K562 (cell line): ENCODE data around the gene RAPGEF5. TPM values are rescaled to one million over a fixed set of nuclear protein-coding genes. Genes with fewer than 3 reads are reported as not detected.

Experiments
- ATAC-seq: fragments of 200-7000 bp; cut with Tn5 transposase; 3 replicates; pipeline ENCODE4 v1.9.1; 2020; ENCODE audit warnings: moderate library complexity
- BruUV-seq: library from RNA; stranded (reverse); fragments of 400-500 nt; replicated peaks from 2 replicates; lab custom pipeline; 2021; lab: Mats Ljungman, UMichigan
- CTCF ChIA-PET: fragments of 300-600 bp; formaldehyde crosslinking; extraction: SDS; loops from one replicate; lab custom pipeline; 2021; ENCODE audit warnings: low intra/inter-chr PET ratio; lab: Yijun Ruan, JAX
- POLR2A ChIA-PET: fragments of 300-600, 350-650 bp; sonication (Branson Sonifier 250); formaldehyde crosslinking; extraction: SDS; loops from one replicate; lab custom pipeline; 2021; ENCODE audit warnings: antibody characterized with exemption, inconsistent platforms; lab: Yijun Ruan, JAX
- DNase-seq, 4 experiments: peaks; one replicate each; pipeline versions ENCODE4 v3.0.0 to v3.0.0-alpha.2; 2011 to 2018; ENCODE audit warnings: low spot score in 3 of 4, mixed read lengths in 3 of 4; ENCODE audit errors: extremely low read depth in 1 of 4
- FAIRE-seq: peaks from 2 replicates; lab custom pipeline; 2011; peaks lifted over from hg19 to GRCh38; lab: Jason Lieb, UNC
- H2AFZ ChIP-seq: 2 replicates; pipeline ENCODE4 v1.6.0; 2011; ENCODE audit warnings: low read depth, low read length, control low read depth, inconsistent platforms
- H3K27ac ChIP-seq: fragments of 200-600 bp; 3 replicates; pipeline ENCODE4 v1.8.0; 2011; ENCODE audit warnings: low read depth, mild to moderate bottlenecking, control low read depth, inconsistent platforms, low read length, moderate library complexity, mixed read lengths; ENCODE audit errors: extremely low read depth
- H3K27me3 ChIP-seq, 2 experiments: fragments of 300-600 bp in 1 of 2; 2 replicates in 1 of 2; 3 replicates in 1 of 2; pipeline versions ENCODE4 v1.6.0 to v1.8.0; 2011; ENCODE audit warnings: inconsistent platforms in 2 of 2, low read length in 2 of 2, mild to moderate bottlenecking in 1 of 2, mixed read lengths in 1 of 2, moderate library complexity in 1 of 2; ENCODE audit not compliant: control insufficient read depth in 2 of 2, insufficient read depth in 2 of 2
- H3K36me3 ChIP-seq: fragments of 300-600 bp; 3 replicates; pipeline ENCODE4 v1.8.0; 2011; ENCODE audit warnings: mild to moderate bottlenecking, low read length, inconsistent platforms; ENCODE audit not compliant: control insufficient read depth, insufficient read depth
- H3K4me1 ChIP-seq, 2 experiments: fragments of 200-600 bp in 1 of 2; replicated peaks in 1 of 2; 2 replicates in 1 of 2; 3 replicates in 1 of 2; pipeline versions ENCODE4 v1.5.1 to v1.8.0; 2011; ENCODE audit warnings: inconsistent platforms in 2 of 2, low read length in 2 of 2, mild to moderate bottlenecking in 1 of 2, mixed read lengths in 1 of 2, moderate library complexity in 1 of 2; ENCODE audit not compliant: control insufficient read depth in 2 of 2, insufficient read depth in 2 of 2
- H3K4me2 ChIP-seq: 2 replicates; pipeline ENCODE4 v1.6.1; 2011; ENCODE audit warnings: low read length, control low read depth, inconsistent platforms, mixed read lengths; ENCODE audit not compliant: insufficient read depth
- H3K4me3 ChIP-seq: fragments of 200-600 bp; sonication (generic), shearing (Covaris generic); 2 replicates; pipeline ENCODE4 v1.5.1; 2016; ENCODE audit warnings: control low read depth, inconsistent platforms
- H3K79me2 ChIP-seq: fragments of 200-600 bp; 3 replicates; pipeline ENCODE4 v1.8.0; 2011; ENCODE audit warnings: low read length, inconsistent platforms; ENCODE audit not compliant: control insufficient read depth, insufficient read depth
- H3K9ac ChIP-seq, 2 experiments: 2 replicates each; pipeline versions ENCODE4 v1.6.0 to v1.6.1; 2011; ENCODE audit warnings: low read depth in 2 of 2, low read length in 2 of 2, control low read depth in 1 of 2, inconsistent platforms in 1 of 2, mild to moderate bottlenecking in 1 of 2, mixed read lengths in 1 of 2; ENCODE audit not compliant: insufficient read depth in 1 of 2
- H3K9me1 ChIP-seq: one replicate; pipeline ENCODE4 v1.6.0; 2011; ENCODE audit warnings: inconsistent platforms, mild to moderate bottlenecking, low read length, moderate library complexity; ENCODE audit not compliant: control insufficient read depth, insufficient read depth
- H3K9me3 ChIP-seq: replicated peaks from 2 replicates; pipeline ENCODE4 v1.5.1; 2011; ENCODE audit warnings: low read depth, low read length, inconsistent platforms; ENCODE audit not compliant: control insufficient read depth, insufficient read depth
- H4K20me1 ChIP-seq: replicated peaks from 2 replicates; pipeline ENCODE4 v1.6.1; 2011; ENCODE audit warnings: low read length, inconsistent platforms, mixed read lengths; ENCODE audit not compliant: control insufficient read depth, insufficient read depth
- CREB3L1 ChIP-seq: fragments of 450-650 bp; IDR thresholded peaks from 2 replicates; pipeline ENCODE4 v1.6.1; 2014; ENCODE audit warnings: low read depth, mild to moderate bottlenecking, moderate library complexity, borderline replicate concordance
- E2F3 ChIP-seq: fragments of 250-450 bp; sonication (Bioruptor Pico); IDR thresholded peaks from 2 replicates; pipeline ENCODE4 v1.4.0; 2020; ENCODE audit warnings: mild to moderate bottlenecking
- ERF ChIP-seq: fragments of 450-650 bp; formaldehyde crosslinking; IDR thresholded peaks from 2 replicates; pipeline ENCODE4 v1.4.0; 2020; ENCODE audit warnings: mild to moderate bottlenecking, mixed read lengths
- GABPB1 ChIP-seq: sonication (generic); formaldehyde crosslinking; IDR thresholded peaks from 2 replicates; pipeline ENCODE4 v1.8.0; 2022; ENCODE audit warnings: mild to moderate bottlenecking, missing genetic modification reagents
- JUN ChIP-seq, 2 experiments: sonication (generic) in 1 of 2; formaldehyde crosslinking in 1 of 2; IDR thresholded peaks; 2 replicates each; pipeline versions ENCODE4 v1.6.1 to v1.8.0; 2012 to 2022; ENCODE audit warnings: borderline replicate concordance in 2 of 2, mild to moderate bottlenecking in 2 of 2, improper control_type of control experiment in 1 of 2, low read depth in 1 of 2, low read length in 1 of 2, missing genetic modification reagents in 1 of 2
- KAT8 ChIP-seq: fragments of 450-650 bp; IDR thresholded peaks from 2 replicates; pipeline ENCODE4 v1.6.1; 2016; ENCODE audit warnings: low read depth, mild to moderate bottlenecking
- NELFE ChIP-seq: IDR thresholded peaks from 2 replicates; pipeline ENCODE4 v1.6.1; 2011; ENCODE audit warnings: mild to moderate bottlenecking; ENCODE audit not compliant: insufficient read depth, insufficient read length
- NONO ChIP-seq, 2 experiments: fragments of 200-400 bp in 1 of 2; fragments of 450-650 bp in 1 of 2; formaldehyde crosslinking in 1 of 2; IDR thresholded peaks; 2 replicates each; pipeline ENCODE4 v1.6.1; 2017; ENCODE audit warnings: low read depth in 2 of 2, mild to moderate bottlenecking in 2 of 2, moderate library complexity in 2 of 2, low read length in 1 of 2
- POLR2H ChIP-seq: IDR thresholded peaks from 2 replicates; pipeline ENCODE4 v1.6.1; 2016; ENCODE audit warnings: missing genetic modification characterization, low read depth, mild to moderate bottlenecking, control low read depth, missing compliant biosample characterization, moderate library complexity
- RBM22 ChIP-seq: fragments of 200-400 bp; formaldehyde crosslinking; IDR thresholded peaks from 2 replicates; pipeline ENCODE4 v1.6.1; 2018; ENCODE audit warnings: low read length, low read depth; ENCODE audit not compliant: poor library complexity, severe bottlenecking
- RHOXF2B ChIP-seq: fragments of 250-450 bp; sonication (Bioruptor Pico); conservative IDR thresholded peaks from 2 replicates; pipeline ENCODE4 v1.5.1; 2021
- SP2 ChIP-seq: IDR thresholded peaks from 2 replicates; pipeline ENCODE4 v1.6.1; 2011; ENCODE audit warnings: mild to moderate bottlenecking, low read depth, low read length, moderate library complexity; ENCODE audit not compliant: poor library complexity, severe bottlenecking; ENCODE audit errors: extremely low read depth
- SRSF3 ChIP-seq: fragments of 200-400 bp; formaldehyde crosslinking; IDR thresholded peaks from 2 replicates; pipeline ENCODE4 v1.6.1; 2016; ENCODE audit warnings: mild to moderate bottlenecking, low read length, moderate library complexity; ENCODE audit not compliant: insufficient read depth
- ZFP36 ChIP-seq: fragments of 150-350 bp; IDR thresholded peaks from 2 replicates; pipeline ENCODE4 v1.6.1; 2018; ENCODE audit warnings: low read length, low read depth; ENCODE audit not compliant: partially characterized antibody
- ZNF146 ChIP-seq: IDR thresholded peaks from one replicate; pipeline ENCODE4 v1.6.1; 2018; ENCODE audit warnings: missing compliant biosample characterization; ENCODE audit not compliant: unreplicated experiment
- ZNF224 ChIP-seq: sonication (generic); formaldehyde crosslinking; IDR thresholded peaks from 2 replicates; pipeline ENCODE4 v1.8.0; 2022; ENCODE audit warnings: mild to moderate bottlenecking, missing genetic modification reagents
- in situ Hi-C: fragments of 300-500 bp; cut with MboI; formaldehyde crosslinking; loops from 4 replicates; pipeline ENCODE4 v1.15.0; 2018; ENCODE audit warnings: inconsistent platforms, mixed read lengths
- intact Hi-C: fragments of 100-400 bp; cut with micrococcal nuclease; formaldehyde crosslinking; loops from 2 replicates; pipeline ENCODE4 v1.14.2; 2022
- polyA plus RNA-seq, 8 experiments: library from polyadenylated mRNA; depleted of rRNA in 4 of 8; stranded (reverse) in 5 of 8; unstranded in 3 of 8; fragments of >200 nt; fragmentation: Nextera tagmentation in 2 of 8; fragmentation: Illumina TruSeq in 1 of 8; extraction: Ambion mirVana in 2 of 8; extraction: Trizol in 1 of 8; gene quantifications; 2 replicates each; pipeline versions ENCODE4 v1.2.1 to v1.2.3, GENCODE V29; 2011 to 2014; ENCODE audit warnings: inconsistent platforms in 1 of 8, missing spikeins in 1 of 8
- total RNA-seq, 7 experiments: library from RNA; depleted of rRNA in 6 of 7; stranded (reverse); fragments of >200 nt in 6 of 7; fragmentation: Illumina TruSeq in 2 of 7; extraction: Trizol in 2 of 7; gene quantifications; 2 replicates each; pipeline versions ENCODE4 v1.2.1 to v1.2.3, GENCODE V29; 2011 to 2021; ENCODE audit warnings: low replicate concordance in 1 of 7

The RAPGEF5 gene
- total and polyA plus RNA-seq, 9 of the 15 experiments (the other 6 are each of a cell fraction or from before 2014, with no cell fraction given): 0.39 to 2.0 (median 1.1) TPM

GRCh38 chr7:22270371-22270770 is 86.6 kb downstream of the RAPGEF5 start:
- ATAC-seq (no peak), FAIRE-seq (no peak), DNase-seq (no peak)
- Histone ChIP-seq H3K9me1 (no peaks in the 10 kb centered on the region), H3K36me3 (no peaks in the 10 kb centered on the region), H3K27me3 (no peaks in the 10 kb centered on the region), H2AFZ (no peak overlapping the region), H3K9me3 (no peaks in the 10 kb centered on the region), H3K27ac (no peak overlapping the region), H3K4me3 (no peak overlapping the region), H3K9ac (no peak overlapping the region), H4K20me1 (no peaks in the 10 kb centered on the region), H3K4me2 (no peak overlapping the region), H3K79me2 (no peaks in the 10 kb centered on the region), H3K4me1 (no peaks in the 10 kb centered on the region; a peak in 1 of 5 replicates)
- POLR2A ChIA-PET: no interaction called here
- intact Hi-C loops (no loop called here), in situ Hi-C loops (no loop called here)
- CTCF ChIA-PET: no interaction called here
- TF ChIP-seq SP2: no peak
- TF ChIP-seq RBM22: no peak
- TF ChIP-seq GABPB1 (CRISPR knock-in tag): no peak
- no peak for TF ChIP-seq KAT8
- no peak for TF ChIP-seq POLR2H (tag)
- no peak for TF ChIP-seq SRSF3
- TF ChIP-seq CREB3L1: no peak
- TF ChIP-seq ZNF146 (CRISPR knock-in tag): no peak
- TF ChIP-seq ZNF224: no peak
- TF ChIP-seq ZFP36: no peak
- TF ChIP-seq E2F3: no peak
- no peak for TF ChIP-seq JUN (IDR thresholded peaks at IDR 0.05; ENCODE audit: borderline replicate concordance, low read depth, low read length)
- TF ChIP-seq JUN (CRISPR knock-in tag; IDR thresholded peaks at IDR 0.05; ENCODE audit: borderline replicate concordance): no peak
- no peak for TF ChIP-seq NELFE
- TF ChIP-seq ERF: no peak
- TF ChIP-seq NONO (IDR thresholded peaks at IDR 0.05; ENCODE audit: low read depth in 2 of 2, low read length in 1 of 2): no peak
- TF ChIP-seq RHOXF2B: no peak
- BruUV-seq: no TSS peak
